Muscle layer of colon (tissue), 2 donors: ENCODE results near the gene CFB.
"Not testable (repeated sequence)": the region's sequence is repeated elsewhere in the genome, so short reads cannot be mapped to it uniquely, and the experiment has no call there.

Experiments used
- H3K27ac ChIP-seq: one replicate; pipeline ENCODE4 v1.7.0; 2013; ENCODE audit warnings: low read depth, mild to moderate bottlenecking, low read length, moderate library complexity
- H3K27me3 ChIP-seq, 2 donors: one replicate each; pipeline ENCODE4 v1.7.0; 2013; ENCODE audit warnings: low read length in 2 of 2, mild to moderate bottlenecking in 2 of 2; ENCODE audit not compliant: insufficient read depth in 2 of 2, control insufficient read depth in 1 of 2
- H3K36me3 ChIP-seq: one replicate; pipeline ENCODE4 v1.7.0; 2013; ENCODE audit warnings: mild to moderate bottlenecking, low read length; ENCODE audit not compliant: insufficient read depth
- H3K4me1 ChIP-seq: one replicate; pipeline ENCODE4 v1.7.0; 2013; ENCODE audit warnings: mild to moderate bottlenecking, low read length; ENCODE audit not compliant: insufficient read depth
- H3K4me3 ChIP-seq, 2 donors: one replicate each; pipeline ENCODE4 v1.7.0; 2013; ENCODE audit warnings: low read length in 2 of 2, low read depth in 1 of 2, mild to moderate bottlenecking in 1 of 2, moderate library complexity in 1 of 2
- H3K9ac ChIP-seq: one replicate; pipeline ENCODE4 v1.7.0; 2013; ENCODE audit warnings: low read length
- H3K9me3 ChIP-seq: one replicate; pipeline ENCODE4 v1.7.0; 2013; ENCODE audit warnings: mild to moderate bottlenecking, low read length
- donor health status: abdominal sarcoma.
- donor health status: Adenocarcinoma of cecum.

The CFB gene

DNA sequence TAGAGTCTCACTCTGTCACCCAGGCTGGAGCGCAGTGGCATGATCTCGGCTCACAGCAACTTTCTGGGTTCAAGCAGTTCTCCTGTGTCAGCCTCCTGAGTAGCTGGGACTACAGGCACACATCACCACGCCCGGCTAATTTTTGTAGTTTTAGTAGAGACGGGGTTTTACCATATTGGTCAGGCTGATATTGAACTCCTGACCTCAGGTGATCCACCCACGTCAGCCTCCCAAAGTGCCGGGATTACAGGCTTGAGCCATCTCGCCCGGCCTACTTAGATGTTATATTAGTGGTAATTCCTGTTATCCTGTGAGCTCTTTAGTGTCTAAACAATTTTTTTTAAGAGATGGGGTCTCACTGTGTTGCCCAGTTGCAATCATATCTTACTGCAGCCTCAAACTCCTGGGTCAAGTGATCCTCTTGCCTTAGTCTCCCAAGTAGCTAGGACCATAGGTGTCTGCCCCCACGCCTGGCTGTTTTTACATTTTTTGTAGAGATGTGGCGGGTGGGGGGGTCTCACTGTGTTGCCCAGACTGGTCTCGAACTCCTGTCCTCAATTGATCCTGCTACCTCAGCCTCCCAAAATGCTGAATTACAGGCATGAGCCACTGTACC is 32.0 kb downstream of the CFB start:
- Histone ChIP-seq H3K27ac (no peak overlapping the region), H3K9me3 (no peaks in the 10 kb centered on the region), H3K4me3 (no peak overlapping the region), H3K27me3 (no peaks in the 10 kb centered on the region), H3K4me1 (peaks cover 10% of the 10 kb centered on the region), H3K9ac (no peak overlapping the region), H3K36me3 (peaks cover 10% of the 10 kb centered on the region)

DNA sequence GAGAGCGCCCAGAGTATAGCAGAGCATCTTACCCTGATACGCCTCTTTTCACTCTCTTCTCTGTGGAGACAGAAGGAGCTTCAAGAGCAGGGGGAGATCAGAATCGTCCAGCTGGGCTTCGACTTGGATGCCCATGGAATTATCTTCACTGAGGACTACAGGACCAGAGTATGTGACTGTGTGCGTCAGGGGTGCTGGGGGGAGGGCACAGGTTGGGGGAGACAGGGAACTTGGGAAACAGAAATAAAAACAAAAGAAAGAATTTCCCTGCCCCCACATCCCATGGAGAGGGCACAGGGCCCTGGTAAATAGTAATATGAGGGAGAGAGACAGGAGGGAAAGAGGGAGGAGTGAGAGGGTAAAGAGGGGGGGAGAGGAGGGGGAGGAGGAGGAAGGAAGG is 32.9 kb downstream of the CFB start:
- Histone ChIP-seq H3K4me1 (peaks cover under 1% of the 10 kb centered on the region), H3K4me3 (no peak overlapping the region), H3K9me3 (no peaks in the 10 kb centered on the region), H3K9ac (no peak overlapping the region), H3K27me3 (no peaks in the 10 kb centered on the region), H3K36me3 (peaks cover 10% of the 10 kb centered on the region), H3K27ac (no peak overlapping the region)

DNA sequence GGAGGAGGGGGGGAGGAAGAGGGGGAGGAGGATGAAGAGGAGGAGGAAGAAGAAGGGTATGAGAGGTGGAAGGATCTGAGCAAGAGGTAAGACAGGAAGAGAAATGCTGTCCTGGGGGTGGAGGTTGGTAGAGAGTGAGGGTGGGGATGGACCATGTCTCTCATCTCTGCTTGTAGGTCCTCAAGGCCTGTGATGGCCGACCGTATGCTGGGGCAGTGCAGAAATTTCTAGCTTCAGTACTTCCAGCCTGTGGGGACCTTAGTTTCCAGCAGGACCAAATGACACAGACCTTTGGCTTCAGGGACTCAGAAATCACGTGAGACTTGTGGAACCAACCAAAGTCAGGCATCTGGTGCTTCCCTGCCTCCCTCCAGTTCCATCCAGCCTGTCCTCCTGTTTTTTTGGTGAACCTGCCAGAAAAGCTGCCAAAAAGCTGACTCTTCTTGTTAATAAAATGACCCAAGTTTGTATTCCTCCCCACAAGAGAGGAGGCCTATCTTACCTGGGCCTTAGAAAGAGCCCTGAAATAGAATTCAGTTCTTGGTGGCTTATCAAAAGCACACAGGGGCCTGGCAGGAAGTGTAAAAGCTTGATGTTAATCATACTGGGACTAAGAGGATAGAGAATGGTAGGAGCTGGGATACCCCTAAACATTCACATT is 33.5 kb downstream of the CFB start:
- Histone ChIP-seq H3K36me3 (peaks cover 10% of the 10 kb centered on the region), H3K9me3 (no peaks in the 10 kb centered on the region), H3K9ac (no peak overlapping the region), H3K4me1 (no peaks in the 10 kb centered on the region), H3K4me3 (no peak overlapping the region), H3K27me3 (no peaks in the 10 kb centered on the region), H3K27ac (no peak overlapping the region)

DNA sequence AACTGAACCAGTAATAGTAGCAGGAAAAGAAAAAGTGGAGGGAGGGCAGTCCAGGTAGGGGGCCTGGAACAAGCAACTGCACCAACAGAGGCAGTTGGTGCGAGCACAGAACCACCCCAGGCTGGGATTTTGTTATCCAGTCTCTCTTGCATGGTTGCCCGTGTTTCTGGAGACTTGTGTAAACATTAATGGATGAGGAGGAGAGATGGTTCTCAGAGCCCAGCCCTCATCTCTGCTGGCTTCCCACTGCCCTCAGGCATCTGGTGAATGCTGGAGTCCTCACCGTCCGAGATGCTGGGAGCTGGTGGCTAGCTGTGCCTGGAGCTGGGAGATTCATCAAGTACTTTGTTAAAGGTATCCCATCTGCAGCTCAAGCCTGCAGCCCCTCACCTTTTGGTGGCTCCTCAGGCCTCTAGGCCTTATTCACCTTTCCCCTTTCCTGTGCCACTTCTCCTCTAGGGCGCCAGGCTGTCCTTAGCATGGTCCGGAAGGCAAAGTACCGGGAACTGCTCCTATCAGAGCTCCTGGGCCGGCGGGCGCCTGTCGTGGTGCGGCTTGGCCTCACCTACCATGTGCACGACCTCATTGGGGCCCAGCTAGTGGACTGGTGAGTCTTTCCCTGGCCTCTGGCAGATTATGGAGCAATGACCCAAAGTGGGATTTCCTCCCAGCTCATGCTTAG is 34.4 kb downstream of the CFB start:
- not testable (repeated sequence) for H3K27ac ChIP-seq, H3K4me3 ChIP-seq, H3K36me3 ChIP-seq, H3K9ac ChIP-seq, H3K9me3 ChIP-seq, H3K4me1 ChIP-seq, H3K27me3 ChIP-seq

DNA sequence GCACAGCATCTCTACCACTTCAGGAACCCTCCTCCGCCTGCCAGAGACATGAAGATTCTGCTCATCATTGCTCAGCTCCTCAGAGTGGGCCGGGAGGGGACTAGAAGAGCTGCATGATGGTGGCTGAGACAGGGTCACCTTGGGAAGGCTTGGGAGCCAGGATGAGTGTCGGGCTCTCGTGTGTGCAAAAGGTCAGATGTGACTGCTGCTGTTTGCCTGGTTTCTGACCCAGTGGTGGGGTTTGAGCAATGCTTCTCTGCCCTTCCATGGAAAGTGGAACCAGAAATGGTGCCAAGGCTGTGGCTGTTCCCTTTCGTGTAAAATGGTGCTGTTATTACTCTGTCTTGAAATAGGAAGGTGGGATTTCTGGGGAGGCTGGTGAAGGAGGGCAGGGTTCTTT is 35.1 kb downstream of the CFB start:
- not testable (repeated sequence) for H3K4me1 ChIP-seq, H3K36me3 ChIP-seq, H3K9me3 ChIP-seq, H3K27ac ChIP-seq, H3K4me3 ChIP-seq, H3K27me3 ChIP-seq, H3K9ac ChIP-seq

DNA sequence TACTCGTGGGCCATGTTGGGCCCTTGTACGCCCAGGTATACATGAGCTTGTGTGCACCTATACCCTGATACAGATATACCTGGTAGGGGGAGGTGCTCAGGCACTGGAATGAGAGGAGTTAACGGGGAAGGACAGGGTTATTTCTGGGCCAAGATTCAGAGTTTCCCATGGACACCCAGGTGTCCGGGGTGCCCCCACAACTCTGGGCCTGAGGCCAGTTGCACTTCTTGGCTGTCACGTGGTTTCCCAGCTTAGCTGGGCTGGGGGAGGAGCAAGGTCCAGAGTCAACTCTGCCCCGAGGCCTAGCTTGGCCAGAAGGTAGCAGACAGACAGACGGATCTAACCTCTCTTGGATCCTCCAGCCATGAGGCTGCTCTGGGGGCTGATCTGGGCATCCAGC is 35.8 kb downstream of the CFB start, which contains the start of gene C4A:
Gene C4A (plus strand): TSS at position 314 of the 400 bp plus-strand sequence. CDS start 51 bp downstream, at position 365.
- not testable (repeated sequence) for H3K9me3 ChIP-seq

DNA sequence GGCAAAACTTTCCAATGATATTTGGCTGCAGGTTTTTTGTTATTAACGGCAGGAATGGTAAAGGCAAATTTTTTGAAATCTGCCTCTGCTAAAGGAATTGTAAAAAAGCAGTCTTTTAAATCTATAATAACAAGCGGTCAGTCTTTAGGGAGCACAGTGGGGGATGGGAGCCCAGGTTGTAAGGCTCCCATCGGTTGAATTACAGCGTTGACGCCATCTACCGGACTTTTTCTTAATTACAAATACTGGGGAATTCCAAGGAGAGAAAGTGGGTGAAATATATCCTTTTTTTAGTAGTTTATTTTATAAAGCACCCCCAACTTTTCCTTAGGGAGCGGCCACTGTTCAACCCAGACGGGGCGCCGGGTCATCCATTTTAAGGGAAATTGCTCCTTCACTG is 43.5 kb downstream of the CFB start:
- not testable (repeated sequence) for H3K36me3 ChIP-seq, H3K27me3 ChIP-seq, H3K4me3 ChIP-seq, H3K9ac ChIP-seq, H3K9me3 ChIP-seq, H3K4me1 ChIP-seq, H3K27ac ChIP-seq

More for the DNA sequence above, 35.8 kb downstream of the CFB start, which contains the start of gene C4A:
- H3K36me3 ChIP-seq, H3K27ac ChIP-seq, H3K4me1 ChIP-seq, H3K9ac ChIP-seq, H3K27me3 ChIP-seq, H3K4me3 ChIP-seq: not testable (repeated sequence)

DNA sequence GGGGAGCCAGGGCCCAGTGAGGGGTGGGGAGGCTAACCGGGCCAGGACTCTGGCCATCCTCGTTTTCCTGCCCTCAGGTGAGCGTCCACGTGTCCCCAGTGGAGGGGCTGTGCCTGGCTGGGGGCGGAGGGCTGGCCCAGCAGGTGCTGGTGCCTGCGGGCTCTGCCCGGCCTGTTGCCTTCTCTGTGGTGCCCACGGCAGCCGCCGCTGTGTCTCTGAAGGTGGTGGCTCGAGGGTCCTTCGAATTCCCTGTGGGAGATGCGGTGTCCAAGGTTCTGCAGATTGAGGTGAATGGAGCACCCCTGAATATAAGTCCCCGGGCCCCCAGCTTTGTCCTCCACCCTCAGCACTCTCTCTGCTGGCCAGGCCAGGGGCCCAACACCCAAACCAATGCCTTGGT is 48.5 kb downstream of the CFB start:
- not testable (repeated sequence) for H3K4me3 ChIP-seq, H3K36me3 ChIP-seq, H3K4me1 ChIP-seq

DNA sequence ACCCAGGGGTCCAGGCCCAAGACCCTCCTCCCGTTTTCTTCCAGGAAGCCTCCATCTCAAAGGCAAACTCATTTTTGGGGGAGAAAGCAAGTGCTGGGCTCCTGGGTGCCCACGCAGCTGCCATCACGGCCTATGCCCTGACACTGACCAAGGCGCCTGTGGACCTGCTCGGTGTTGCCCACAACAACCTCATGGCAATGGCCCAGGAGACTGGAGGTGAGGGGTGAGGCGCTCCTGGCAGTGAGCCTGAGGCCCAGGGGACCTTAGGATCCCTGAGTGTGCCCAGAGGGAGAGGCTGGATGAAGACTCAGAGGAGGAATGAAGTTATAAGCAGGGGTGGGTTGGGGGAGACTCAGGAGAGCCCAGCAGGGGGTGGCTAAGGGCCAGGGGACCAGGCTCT is 50.5 kb downstream of the CFB start:
- H3K4me3 ChIP-seq, result not testable (repeated sequence)

More for the DNA sequence above, 48.5 kb downstream of the CFB start:
- not testable (repeated sequence) for H3K27me3 ChIP-seq, H3K9ac ChIP-seq, H3K27ac ChIP-seq, H3K9me3 ChIP-seq

More for the DNA sequence above, 50.5 kb downstream of the CFB start:
- H3K9ac ChIP-seq, H3K27me3 ChIP-seq, H3K9me3 ChIP-seq, H3K4me1 ChIP-seq, H3K27ac ChIP-seq, H3K36me3 ChIP-seq: not testable (repeated sequence)
